GM23338 (cell line): Measurements from ENCODE around the gene MLLT10. TPM values are rescaled to one million over a fixed set of nuclear protein-coding genes. Genes with fewer than 3 reads are reported as not detected.
A peak's percentile ranks its signal among the peaks of the same experiment; 100 is the strongest.

Source experiments
- ATAC-seq: fragments of 200-7000 bp; cut with Tn5 transposase; 3 replicates; pipeline ENCODE4 v1.9.1; 2020
- DNase-seq: peaks from one replicate; pipeline ENCODE4 v3.0.0-alpha.2; 2015; ENCODE audit warnings: low spot score
- H2AFZ ChIP-seq: fragments of 200-600 bp; sonication (generic); 2 replicates; pipeline ENCODE4 v1.8.0; 2016; ENCODE audit warnings: antibody characterized with exemption, mild to moderate bottlenecking, moderate library complexity
- H3F3A ChIP-seq: fragments of 200-600 bp; sonication (generic); replicated peaks from 2 replicates; pipeline ENCODE4 v1.8.0; 2017; ENCODE audit warnings: antibody characterized with exemption, mixed run types, low read depth
- H3K27ac ChIP-seq: fragments of 200-600 bp; sonication (generic); 2 replicates; pipeline ENCODE4 v1.6.1; 2016; ENCODE audit warnings: low read depth
- H3K27me3 ChIP-seq: fragments of 200-600 bp; sonication (generic); 2 replicates; pipeline ENCODE4 v1.8.0; 2016; ENCODE audit warnings: mild to moderate bottlenecking, mixed run types, moderate library complexity; ENCODE audit not compliant: insufficient read depth
- H3K36me3 ChIP-seq: fragments of 200-600 bp; sonication (generic); 2 replicates; pipeline ENCODE4 v1.8.0; 2016; ENCODE audit warnings: mild to moderate bottlenecking; ENCODE audit not compliant: insufficient read depth
- H3K4me1 ChIP-seq: fragments of 200-600 bp; sonication (generic); 2 replicates; pipeline ENCODE4 v1.8.0; 2016; ENCODE audit warnings: mild to moderate bottlenecking, moderate library complexity; ENCODE audit not compliant: insufficient read depth
- H3K4me2 ChIP-seq: fragments of 200-600 bp; sonication (generic); 2 replicates; pipeline ENCODE4 v1.7.1; 2017; ENCODE audit warnings: mixed run types
- H3K4me3 ChIP-seq: fragments of 200-600 bp; sonication (generic); 2 replicates; pipeline ENCODE4 v1.6.1; 2016; ENCODE audit warnings: mixed run types
- H3K79me2 ChIP-seq: fragments of 200-600 bp; sonication (generic); replicated peaks from 2 replicates; pipeline ENCODE4 v1.8.0; 2017; ENCODE audit warnings: mild to moderate bottlenecking; ENCODE audit not compliant: insufficient read depth
- H3K9me2 ChIP-seq: fragments of 200-600 bp; sonication (generic); 2 replicates; pipeline ENCODE4 v1.8.0; 2017; ENCODE audit not compliant: insufficient read depth
- H4K20me1 ChIP-seq: fragments of 200-600 bp; sonication (generic); replicated peaks from 2 replicates; pipeline ENCODE4 v1.8.0; 2017; ENCODE audit warnings: mild to moderate bottlenecking; ENCODE audit not compliant: insufficient read depth
- H3K27ac Mint-ChIP-seq: 2 replicates; pipeline ENCODE4 v1.8.0; 2020; ENCODE audit warnings: inconsistent platforms, mild to moderate bottlenecking, moderate library complexity, mixed read lengths
- H3K27me3 Mint-ChIP-seq: 3 replicates; pipeline ENCODE4 v1.8.0; 2022; ENCODE audit warnings: low read depth, mild to moderate bottlenecking, moderate library complexity, mixed read lengths, inconsistent platforms; ENCODE audit not compliant: insufficient read depth, poor library complexity
- H3K36me3 Mint-ChIP-seq: 3 replicates; pipeline ENCODE4 v1.8.0; 2021; ENCODE audit warnings: low read depth, mild to moderate bottlenecking, inconsistent platforms, moderate library complexity, mixed read lengths
- H3K4me1 Mint-ChIP-seq: 3 replicates; pipeline ENCODE4 v1.8.0; 2020; ENCODE audit warnings: mild to moderate bottlenecking, inconsistent platforms, mixed read lengths
- H3K4me3 Mint-ChIP-seq: 3 replicates; pipeline ENCODE4 v1.8.0; 2021; ENCODE audit warnings: moderate library complexity, mild to moderate bottlenecking, inconsistent platforms, mixed read lengths
- H3K9me3 Mint-ChIP-seq: 3 replicates; pipeline ENCODE4 v1.8.0; 2020; ENCODE audit warnings: moderate library complexity, mild to moderate bottlenecking, inconsistent platforms, mixed read lengths
- CREB1 ChIP-seq: fragments of 250-450 bp; sonication (Bioruptor Pico); IDR thresholded peaks from 2 replicates; pipeline ENCODE4 v1.5.0; 2020; ENCODE audit warnings: low read depth, mild to moderate bottlenecking, moderate library complexity
- CTCF ChIP-seq, 2 experiments: fragments of 200-600 bp in 1 of 2; sonication (generic) in 1 of 2; conservative IDR thresholded peaks; 2 replicates each; pipeline versions ENCODE4 v1.5.1 to v1.6.1; 2016 to 2017; ENCODE audit warnings: antibody characterized with exemption in 2 of 2, low read depth in 2 of 2, mild to moderate bottlenecking in 2 of 2, moderate library complexity in 1 of 2
- ETS1 ChIP-seq: IDR thresholded peaks from 2 replicates; pipeline ENCODE4 v1.6.1; 2016; ENCODE audit warnings: antibody characterized with exemption
- EZH2 ChIP-seq: fragments of 200-600 bp; sonication (generic); IDR thresholded peaks from one replicate; pipeline ENCODE4 v1.8.0; 2017; ENCODE audit warnings: antibody characterized with exemption, mild to moderate bottlenecking, low read depth; ENCODE audit not compliant: unreplicated experiment
- EZH2phosphoT487 ChIP-seq: fragments of 200-600 bp; sonication (generic); IDR thresholded peaks from one replicate; pipeline ENCODE4 v1.8.1; 2018; ENCODE audit warnings: antibody characterized with exemption; ENCODE audit not compliant: unreplicated experiment
- JUNB ChIP-seq: IDR thresholded peaks from one replicate; pipeline ENCODE4 v1.6.1; 2016; ENCODE audit warnings: antibody characterized with exemption; ENCODE audit not compliant: unreplicated experiment
- NANOG ChIP-seq: IDR thresholded peaks from 2 replicates; pipeline ENCODE4 v1.6.1; 2016; ENCODE audit warnings: antibody characterized with exemption, borderline replicate concordance
- POLR2AphosphoS5 ChIP-seq: IDR thresholded peaks from 2 replicates; pipeline ENCODE4 v1.6.1; 2016; ENCODE audit warnings: antibody characterized with exemption, low read depth
- REST ChIP-seq: IDR thresholded peaks from one replicate; pipeline ENCODE4 v1.6.1; 2018; ENCODE audit warnings: antibody characterized with exemption; ENCODE audit not compliant: unreplicated experiment
- STAT1 ChIP-seq: IDR thresholded peaks from one replicate; pipeline ENCODE4 v1.6.1; 2016; ENCODE audit warnings: antibody characterized with exemption; ENCODE audit not compliant: unreplicated experiment
- ZNF114 ChIP-seq: fragments of 250-450 bp; sonication (Bioruptor Pico); IDR thresholded peaks from 2 replicates; pipeline ENCODE4 v1.5.0; 2020; ENCODE audit warnings: mild to moderate bottlenecking, moderate library complexity
- ZNF331 ChIP-seq: fragments of 250-450 bp; sonication (Bioruptor Pico); IDR thresholded peaks from 2 replicates; pipeline ENCODE4 v1.5.0; 2020; ENCODE audit warnings: low read depth, mild to moderate bottlenecking, moderate library complexity
- polyA plus RNA-seq: library from polyadenylated mRNA; unstranded; fragments of >200 nt; fragmentation: Nextera tagmentation; extraction: Ambion mirVana; gene quantifications from 2 replicates; pipeline ENCODE4 v1.2.1, GENCODE V29; 2016
- total RNA-seq: library from RNA; depleted of rRNA; stranded (reverse); fragments of >200 nt; shearing (Covaris generic); gene quantifications from 2 replicates; pipeline ENCODE4 v1.2.3, GENCODE V29; 2014

Gene MLLT10
- total and polyA plus RNA-seq, 2 experiments from 2014 or later = 28.8 to 55.4 TPM

- TF ChIP-seq CTCF (conservative IDR thresholded peaks at IDR 0.05; ENCODE audit: low read depth in 2 of 2) (no peak), REST (no peak), ZNF331 (CRISPR knock-in tag) (no peak), POLR2AphosphoS5 (no peak), CREB1 (CRISPR knock-in tag) (no peak), NANOG (no peak)
Measured at GRCh38 chr10:21529032-21529910, 4.8 kb upstream of the MLLT10 start (continued).

GRCh38 chr10:21530168-21530567 lies 3.9 kb upstream of the MLLT10 start:
- Mint-ChIP-seq H3K36me3 (no peaks in the 10 kb centered on the region; the same call in 2 of the 3 replicates), H3K27ac (no peak overlapping the region), H3K27me3 (peaks cover 19% of the 10 kb centered on the region), H3K4me3 (no peak overlapping the region), H3K9me3 (no peaks in the 10 kb centered on the region; the same call in 2 of the 3 replicates), H3K4me1 (peaks cover 37% of the 10 kb centered on the region)
- no peaks in the 10 kb centered on the region for H3K36me3 ChIP-seq
- no peak overlapping the region for H2AFZ ChIP-seq
- no peaks in the 10 kb centered on the region for H4K20me1 ChIP-seq
- DNase-seq (no peak), ATAC-seq (no peak)
- H3K79me2 ChIP-seq = peaks cover 4% of the 10 kb centered on the region; the same call in 1 of the 2 replicates
- peaks cover 7% of the 10 kb centered on the region; the same call in 1 of the 2 replicates for H3F3A ChIP-seq
- peaks cover 46% of the 10 kb centered on the region for H3K4me1 ChIP-seq
- no peak overlapping the region for H3K27ac ChIP-seq
- no peaks in the 10 kb centered on the region for H3K27me3 ChIP-seq
- H3K4me2 ChIP-seq = peak overlapping the region; percentile 89; the same call in 1 of the 2 replicates
- no peaks in the 10 kb centered on the region for H3K9me2 ChIP-seq
- no peak overlapping the region for H3K4me3 ChIP-seq
- no peak for TF ChIP-seq POLR2AphosphoS5
- no peak for TF ChIP-seq STAT1
- no peak for TF ChIP-seq JUNB
- TF ChIP-seq REST = no peak
- no peak for TF ChIP-seq ZNF114 (CRISPR knock-in tag)
- no peak for TF ChIP-seq CTCF (conservative IDR thresholded peaks at IDR 0.05; ENCODE audit: low read depth in 2 of 2)
- no peak for TF ChIP-seq ZNF331 (CRISPR knock-in tag)
- no peak for TF ChIP-seq ETS1
- no peak for TF ChIP-seq CREB1 (CRISPR knock-in tag)
- no peak for TF ChIP-seq EZH2phosphoT487
- no peak for TF ChIP-seq EZH2
